Peyer's patch (tissue), 4 donors: ENCODE results near the gene CALR3.

Experiments used
- POLR2A ChIP-seq, 2 donors: fragments of 450-650 bp; IDR thresholded peaks; one replicate each; pipeline ENCODE4 v1.5.1; 2017; ENCODE audit warnings: antibody characterized with exemption in 2 of 2, mild to moderate bottlenecking in 2 of 2, moderate library complexity in 2 of 2
- TF ChIP-seq, protein P1 (sequence below), 6 experiments: fragments of 450-650 bp in 4 of 6; fragments of 200-600 bp in 2 of 6; sonication (generic) in 1 of 6; IDR thresholded peaks; one replicate each; pipeline ENCODE4 v1.5.1; 2017 to 2019; ENCODE audit warnings: antibody characterized with exemption in 6 of 6, mild to moderate bottlenecking in 3 of 6, moderate library complexity in 1 of 6

DNA sequence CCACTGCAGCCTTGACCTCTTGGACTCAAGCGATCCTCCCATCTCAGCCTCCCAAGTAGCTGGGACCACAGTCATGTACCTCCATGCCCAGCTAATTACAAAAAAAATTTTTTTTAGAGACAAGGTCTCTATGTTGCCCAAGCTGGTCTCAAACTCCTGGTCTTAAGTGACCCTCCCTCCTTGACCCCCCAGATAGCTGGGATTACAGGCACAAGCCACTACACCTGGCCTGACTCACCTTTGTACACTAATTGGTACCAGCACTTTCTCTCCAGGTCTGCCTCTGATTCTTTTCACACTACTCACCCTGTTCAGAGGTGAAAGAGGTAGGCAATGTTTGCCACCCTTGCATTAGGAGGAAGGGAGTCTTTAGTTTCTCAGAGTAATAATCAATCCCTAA lies 18.7 kb downstream of the CALR3 start:
- no peak for TF ChIP-seq POLR2A (IDR thresholded peaks at IDR 0.05)
- TF ChIP-seq, protein P1, sequence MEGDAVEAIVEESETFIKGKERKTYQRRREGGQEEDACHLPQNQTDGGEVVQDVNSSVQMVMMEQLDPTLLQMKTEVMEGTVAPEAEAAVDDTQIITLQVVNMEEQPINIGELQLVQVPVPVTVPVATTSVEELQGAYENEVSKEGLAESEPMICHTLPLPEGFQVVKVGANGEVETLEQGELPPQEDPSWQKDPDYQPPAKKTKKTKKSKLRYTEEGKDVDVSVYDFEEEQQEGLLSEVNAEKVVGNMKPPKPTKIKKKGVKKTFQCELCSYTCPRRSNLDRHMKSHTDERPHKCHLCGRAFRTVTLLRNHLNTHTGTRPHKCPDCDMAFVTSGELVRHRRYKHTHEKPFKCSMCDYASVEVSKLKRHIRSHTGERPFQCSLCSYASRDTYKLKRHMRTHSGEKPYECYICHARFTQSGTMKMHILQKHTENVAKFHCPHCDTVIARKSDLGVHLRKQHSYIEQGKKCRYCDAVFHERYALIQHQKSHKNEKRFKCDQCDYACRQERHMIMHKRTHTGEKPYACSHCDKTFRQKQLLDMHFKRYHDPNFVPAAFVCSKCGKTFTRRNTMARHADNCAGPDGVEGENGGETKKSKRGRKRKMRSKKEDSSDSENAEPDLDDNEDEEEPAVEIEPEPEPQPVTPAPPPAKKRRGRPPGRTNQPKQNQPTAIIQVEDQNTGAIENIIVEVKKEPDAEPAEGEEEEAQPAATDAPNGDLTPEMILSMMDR (IDR thresholded peaks at IDR 0.05): no peak
